GM12891 (cell line): ENCODE measurements around the gene RPP25L.

Experiments used
- PAX5 ChIP-seq: IDR thresholded peaks from 2 replicates; pipeline ENCODE4 v1.6.1; 2011; ENCODE audit warnings: low read length, moderate library complexity, mild to moderate bottlenecking; ENCODE audit not compliant: insufficient read depth, severe bottlenecking
- POLR2A ChIP-seq: IDR thresholded peaks from 2 replicates; pipeline ENCODE4 v1.6.1; 2011; ENCODE audit warnings: low read depth, low read length, control low read depth
- POLR2AphosphoS5 ChIP-seq: IDR thresholded peaks from 2 replicates; pipeline ENCODE4 v1.6.1; 2011; ENCODE audit warnings: low read depth, low read length, control low read depth
- POU2F2 ChIP-seq: IDR thresholded peaks from 2 replicates; pipeline ENCODE4 v1.6.1; 2011; ENCODE audit warnings: low read depth, mild to moderate bottlenecking, control low read depth, low read length, moderate library complexity
- SPI1 ChIP-seq: IDR thresholded peaks from 2 replicates; pipeline ENCODE4 v1.6.1; 2011; ENCODE audit warnings: low read depth, low read length, control low read depth
- TAF1 ChIP-seq: IDR thresholded peaks from 2 replicates; pipeline ENCODE4 v1.6.1; 2011; ENCODE audit warnings: low read depth, low read length, control low read depth

- TF ChIP-seq POLR2A (no peak), POLR2AphosphoS5 (no peak), SPI1 (no peak), TAF1 (no peak), POU2F2 (no peak), PAX5 (no peak)
These were observed 37.3 kb downstream of the RPP25L start for GRCh38 chr9:34574571-34574970.
